Naive thymus-derived CD8-positive, alpha-beta T cell (primary cell): ENCODE results near the gene CPLX1. TPM values are rescaled to one million over a fixed set of nuclear protein-coding genes. Genes with fewer than 3 reads are reported as not detected.
"Not testable (repeated sequence)": the region's sequence is repeated elsewhere in the genome, so short reads cannot be mapped to it uniquely, and the experiment has no call there.

Experiments
- ATAC-seq, 2 donors: fragments of 150-1000 bp; cut with Tn5 transposase in 1 of 2; sonication (Bioruptor Pico), chemical (Tn5 transposase) in 1 of 2; 1 replicate in 1 of 2; 2 replicates in 1 of 2; pipeline ENCODE4 v1.10.0; 2021; ENCODE audit warnings: mild to moderate bottlenecking in 2 of 2, moderate library complexity in 2 of 2
- POLR2A ChIA-PET: fragments of 350-600 bp; sonication (Branson Sonifier 250); formaldehyde crosslinking; loops from one replicate; lab custom pipeline; 2021; ENCODE audit warnings: antibody characterized with exemption; lab: Charles Lee
- DNase-seq, 10 donors: peaks; one replicate each; pipeline versions ENCODE4 v3.0.0 to v3.0.0-alpha.2; 2020 to 2022
- H3K27ac Mint-ChIP-seq, 10 donors: one replicate each; pipeline ENCODE4 v1.8.0; 2020 to 2022; ENCODE audit warnings: mild to moderate bottlenecking in 10 of 10, mixed read lengths in 10 of 10, moderate library complexity in 4 of 10, inconsistent platforms in 1 of 10
- H3K27me3 Mint-ChIP-seq, 5 donors: one replicate each; pipeline ENCODE4 v1.8.0; 2021 to 2022; ENCODE audit warnings: mixed read lengths in 5 of 5
- H3K36me3 Mint-ChIP-seq, 3 donors: one replicate each; pipeline ENCODE4 v1.8.0; 2020 to 2022; ENCODE audit warnings: mixed read lengths in 3 of 3, mild to moderate bottlenecking in 2 of 3, inconsistent platforms in 1 of 3
- H3K4me1 Mint-ChIP-seq, 4 donors: one replicate each; pipeline ENCODE4 v1.8.0; 2021 to 2022; ENCODE audit warnings: mixed read lengths in 4 of 4
- H3K4me3 Mint-ChIP-seq, 10 donors: one replicate each; pipeline ENCODE4 v1.8.0; 2020 to 2022; ENCODE audit warnings: mild to moderate bottlenecking in 10 of 10, mixed read lengths in 10 of 10, moderate library complexity in 6 of 10, inconsistent platforms in 1 of 10
- H3K9me3 Mint-ChIP-seq, 9 donors: one replicate each; pipeline ENCODE4 v1.8.0; 2020 to 2022; ENCODE audit warnings: mixed read lengths in 9 of 9, mild to moderate bottlenecking in 3 of 9, inconsistent platforms in 1 of 9, moderate library complexity in 1 of 9
- polyA plus RNA-seq, 3 donors: library from polyadenylated mRNA; unstranded; fragments of 300-500 nt; fragmentation: Illumina TruSeq; gene quantifications; one replicate each; pipeline ENCODE4 v1.2.3, GENCODE V29; 2021
- total RNA-seq, 8 experiments: library from RNA in 2 of 8; stranded (reverse) in 2 of 8; gene quantifications; one replicate each; pipeline ENCODE4 v1.2.3 and lab custom pipeline; 2021 to 2026

The CPLX1 gene
- total and polyA plus RNA-seq, 5 experiments from 2014 or later, result 0.29 TPM; not detected in 4

- H3K27ac Mint-ChIP-seq, result peak overlapping the region; percentile 88 to 98 (median 95)
- peaks cover 7 to 24% (median 14%) of the 10 kb centered on the region in 5 donors for H3K27me3 Mint-ChIP-seq
- peak overlapping the region; percentile 84 to 96 (median 92) for H3K4me3 Mint-ChIP-seq
- peaks cover 15 to 64% (median 58%) of the 10 kb centered on the region in 4 donors for H3K4me1 Mint-ChIP-seq
- ATAC-seq (peak; percentile 93 to 95), DNase-seq (peak; percentile 95 to 100 (median 98))
- no peaks in the 10 kb centered on the region for H3K9me3 Mint-ChIP-seq
- POLR2A ChIA-PET, result interaction anchor here (0.9 to 2.7 kb wide), 9 partner anchors 10 to 228 kb away, joined by 3 to 20 read pairs (median 4); partner anchors contain the start of genes ATP5ME, GAK, MYL5 and TMEM175
- peaks cover 4 to 34% (median 7%) of the 10 kb centered on the region in 3 donors for H3K36me3 Mint-ChIP-seq
Measured at GRCh38 chr4:781493-782216, 44.3 kb downstream of the CPLX1 start.

GRCh38 chr4:780716-781492 lies 45.0 kb downstream of the CPLX1 start:
- Mint-ChIP-seq H3K9me3 (no peaks in the 10 kb centered on the region), H3K4me1 (peaks cover 18 to 69% (median 63%) of the 10 kb centered on the region in 4 donors), H3K36me3 (peaks cover 4 to 40% (median 7%) of the 10 kb centered on the region in 3 donors), H3K27ac (peak overlapping the region; percentile 79 to 98 (median 94)), H3K27me3 (peaks cover 7 to 24% (median 14%) of the 10 kb centered on the region in 5 donors), H3K4me3 (peak overlapping the region; percentile 84 to 96 (median 92))
- peak in 1 of 10 donors; percentile 14 for DNase-seq
- POLR2A ChIA-PET, result interaction anchor here (0.9 to 2.7 kb wide), 8 partner anchors 9 to 229 kb away, joined by 3 to 20 read pairs (median 4); partner anchors contain the start of genes ATP5ME, GAK, MYL5 and TMEM175
- no peak for ATAC-seq

GRCh38 chr4:780255-780654 lies 45.7 kb downstream of the CPLX1 start:
- Mint-ChIP-seq H3K27ac (peak overlapping the region; percentile 62 to 98 (median 89)), H3K4me1 (peaks cover 20 to 70% (median 68%) of the 10 kb centered on the region in 4 donors), H3K36me3 (peaks cover 4 to 45% (median 7%) of the 10 kb centered on the region in 3 donors), H3K4me3 (peak overlapping the region; percentile 73 to 96 (median 88)), H3K27me3 (peaks cover 6 to 21% (median 12%) of the 10 kb centered on the region in 5 donors)
- H3K9me3 Mint-ChIP-seq, ATAC-seq, DNase-seq: not testable (repeated sequence)
- POLR2A ChIA-PET, result interaction anchor here (0.8 kb wide), 1 partner anchor 14 kb away, joined by 3 read pairs; no protein-coding TSS in a partner anchor

GRCh38 chr4:779555-779954 lies 46.4 kb downstream of the CPLX1 start:
- no peak for DNase-seq
- peaks cover under 1 to 14% (median 5%) of the 10 kb centered on the region in 5 donors for H3K27me3 Mint-ChIP-seq
- H3K27ac Mint-ChIP-seq, result peak overlapping the region; percentile 61 to 98 (median 77)
- POLR2A ChIA-PET, result interaction anchor here (0.5 to 0.8 kb wide), 2 partner anchors 8 to 15 kb away, joined by 3 to 5 read pairs; no protein-coding TSS in a partner anchor
- no peak for ATAC-seq
- peak overlapping the region; percentile 41 to 96 (median 85) for H3K4me3 Mint-ChIP-seq
- H3K9me3 Mint-ChIP-seq, result no peaks in the 10 kb centered on the region
- peaks cover 4 to 50% (median 7%) of the 10 kb centered on the region in 3 donors for H3K36me3 Mint-ChIP-seq
- peaks cover 21 to 70% (median 68%) of the 10 kb centered on the region in 4 donors for H3K4me1 Mint-ChIP-seq

GRCh38 chr4:777520-778262 lies 48.2 kb downstream of the CPLX1 start:
- DNase-seq (no peak), ATAC-seq (no peak)
- Mint-ChIP-seq H3K36me3 (peaks cover 4 to 54% (median 9%) of the 10 kb centered on the region in 3 donors), H3K4me1 (peaks cover 27 to 79% (median 72%) of the 10 kb centered on the region in 4 donors), H3K9me3 (no peaks in the 10 kb centered on the region), H3K27ac (peak overlapping the region in 4 of 10 donors; percentile 11 to 74 (median 18)), H3K4me3 (peak overlapping the region in 6 of 10 donors; percentile 9 to 55 (median 26)), H3K27me3 (peaks cover 0 to 3% (median 0%) of the 10 kb centered on the region in 5 donors)
- POLR2A ChIA-PET, result interaction anchor here (0.6 kb wide), 1 partner anchor 102 kb away, joined by 3 read pairs; no protein-coding TSS in a partner anchor

GRCh38 chr4:776743-777441 lies 49.0 kb downstream of the CPLX1 start:
- DNase-seq (no peak), ATAC-seq (no peak)
- H3K27ac Mint-ChIP-seq, result peak overlapping the region in 6 of 10 donors; percentile 17 to 89 (median 64)
- peaks cover 25 to 77% (median 69%) of the 10 kb centered on the region in 4 donors for H3K4me1 Mint-ChIP-seq
- H3K36me3 Mint-ChIP-seq, result peaks cover 4 to 56% (median 9%) of the 10 kb centered on the region in 3 donors
- peaks cover 0 to 2% (median 0%) of the 10 kb centered on the region in 5 donors for H3K27me3 Mint-ChIP-seq
- POLR2A ChIA-PET, result no interaction called here
- peak overlapping the region in 7 of 10 donors; percentile 2 to 72 (median 52) for H3K4me3 Mint-ChIP-seq
- no peaks in the 10 kb centered on the region for H3K9me3 Mint-ChIP-seq

GRCh38 chr4:775485-775884 lies 50.4 kb downstream of the CPLX1 start:
- peaks cover 25 to 78% (median 67%) of the 10 kb centered on the region in 4 donors for H3K4me1 Mint-ChIP-seq
- not testable (repeated sequence) for DNase-seq, H3K9me3 Mint-ChIP-seq, ATAC-seq, H3K27me3 Mint-ChIP-seq
- POLR2A ChIA-PET, result interaction anchor here (1.1 kb wide), 1 partner anchor 212 kb away, joined by 3 read pairs; the partner anchor contains the start of gene IDUA
- H3K36me3 Mint-ChIP-seq, result peaks cover 4 to 65% (median 9%) of the 10 kb centered on the region in 3 donors
- H3K4me3 Mint-ChIP-seq, result peak overlapping the region in 7 of 10 donors; percentile 54 to 80 (median 66)
- H3K27ac Mint-ChIP-seq, result peak overlapping the region in 5 of 10 donors; percentile 34 to 86 (median 65)

- Mint-ChIP-seq H3K4me3 (peak overlapping the region; percentile 19 to 81 (median 64)), H3K36me3 (peaks cover 4 to 67% (median 10%) of the 10 kb centered on the region in 3 donors)
- POLR2A ChIA-PET, result interaction anchor here (0.6 to 1.1 kb wide), 3 partner anchors 58 to 213 kb away, joined by 3 to 4 read pairs (median 3); partner anchors contain the start of genes ATP5ME, IDUA and MYL5
Measured at GRCh38 chr4:774419-775092, 51.4 kb downstream of the CPLX1 start.

GRCh38 chr4:773214-773613 lies 52.7 kb downstream of the CPLX1 start:
- no peaks in the 10 kb centered on the region for H3K27me3 Mint-ChIP-seq
- peak overlapping the region in 3 of 10 donors; percentile 14 to 51 (median 19) for H3K27ac Mint-ChIP-seq
- peaks cover 4 to 64% (median 13%) of the 10 kb centered on the region in 3 donors for H3K36me3 Mint-ChIP-seq
- POLR2A ChIA-PET, result no interaction called here
- DNase-seq (no peak), ATAC-seq (no peak)
- no peaks in the 10 kb centered on the region for H3K9me3 Mint-ChIP-seq
- H3K4me3 Mint-ChIP-seq, result no peak overlapping the region
- H3K4me1 Mint-ChIP-seq, result peaks cover 23 to 72% (median 55%) of the 10 kb centered on the region in 4 donors

More at GRCh38 chr4:774419-775092, 51.4 kb downstream of the CPLX1 start:
- not testable (repeated sequence) for DNase-seq, H3K9me3 Mint-ChIP-seq, ATAC-seq, H3K27me3 Mint-ChIP-seq
- peaks cover 25 to 78% (median 61%) of the 10 kb centered on the region in 4 donors for H3K4me1 Mint-ChIP-seq
- H3K27ac Mint-ChIP-seq, result peak overlapping the region in 9 of 10 donors; percentile 39 to 84 (median 65)

- DNase-seq (no peak), ATAC-seq (no peak)
- peaks cover 4 to 62% (median 13%) of the 10 kb centered on the region in 3 donors for H3K36me3 Mint-ChIP-seq
- peak overlapping the region in 4 of 10 donors; percentile 14 to 68 (median 35) for H3K27ac Mint-ChIP-seq
- H3K27me3 Mint-ChIP-seq, result no peaks in the 10 kb centered on the region
- H3K4me3 Mint-ChIP-seq, result peak overlapping the region in 2 of 10 donors; percentile 15 to 48
- POLR2A ChIA-PET, result no interaction called here
- H3K9me3 Mint-ChIP-seq, result no peaks in the 10 kb centered on the region
- H3K4me1 Mint-ChIP-seq, result peaks cover 23 to 68% (median 51%) of the 10 kb centered on the region in 4 donors
Measured at GRCh38 chr4:772776-773175, 53.2 kb downstream of the CPLX1 start.
